GM23338 (cell line): Measurements from ENCODE around the gene SLC26A1. TPM values are rescaled to one million over a fixed set of nuclear protein-coding genes. Genes with fewer than 3 reads are reported as not detected.

Source experiments
- ATAC-seq: fragments of 200-7000 bp; cut with Tn5 transposase; 3 replicates; pipeline ENCODE4 v1.9.1; 2020
- DNase-seq: peaks from one replicate; pipeline ENCODE4 v3.0.0-alpha.2; 2015; ENCODE audit warnings: low spot score
- H2AFZ ChIP-seq: fragments of 200-600 bp; sonication (generic); 2 replicates; pipeline ENCODE4 v1.8.0; 2016; ENCODE audit warnings: antibody characterized with exemption, mild to moderate bottlenecking, moderate library complexity
- H3F3A ChIP-seq: fragments of 200-600 bp; sonication (generic); replicated peaks from 2 replicates; pipeline ENCODE4 v1.8.0; 2017; ENCODE audit warnings: antibody characterized with exemption, mixed run types, low read depth
- H3K27ac ChIP-seq: fragments of 200-600 bp; sonication (generic); 2 replicates; pipeline ENCODE4 v1.6.1; 2016; ENCODE audit warnings: low read depth
- H3K27me3 ChIP-seq: fragments of 200-600 bp; sonication (generic); 2 replicates; pipeline ENCODE4 v1.8.0; 2016; ENCODE audit warnings: mild to moderate bottlenecking, mixed run types, moderate library complexity; ENCODE audit not compliant: insufficient read depth
- H3K36me3 ChIP-seq: fragments of 200-600 bp; sonication (generic); 2 replicates; pipeline ENCODE4 v1.8.0; 2016; ENCODE audit warnings: mild to moderate bottlenecking; ENCODE audit not compliant: insufficient read depth
- H3K4me1 ChIP-seq: fragments of 200-600 bp; sonication (generic); 2 replicates; pipeline ENCODE4 v1.8.0; 2016; ENCODE audit warnings: mild to moderate bottlenecking, moderate library complexity; ENCODE audit not compliant: insufficient read depth
- H3K4me2 ChIP-seq: fragments of 200-600 bp; sonication (generic); 2 replicates; pipeline ENCODE4 v1.7.1; 2017; ENCODE audit warnings: mixed run types
- H3K4me3 ChIP-seq: fragments of 200-600 bp; sonication (generic); 2 replicates; pipeline ENCODE4 v1.6.1; 2016; ENCODE audit warnings: mixed run types
- H3K79me2 ChIP-seq: fragments of 200-600 bp; sonication (generic); replicated peaks from 2 replicates; pipeline ENCODE4 v1.8.0; 2017; ENCODE audit warnings: mild to moderate bottlenecking; ENCODE audit not compliant: insufficient read depth
- H3K9me2 ChIP-seq: fragments of 200-600 bp; sonication (generic); 2 replicates; pipeline ENCODE4 v1.8.0; 2017; ENCODE audit not compliant: insufficient read depth
- H4K20me1 ChIP-seq: fragments of 200-600 bp; sonication (generic); replicated peaks from 2 replicates; pipeline ENCODE4 v1.8.0; 2017; ENCODE audit warnings: mild to moderate bottlenecking; ENCODE audit not compliant: insufficient read depth
- H3K27ac Mint-ChIP-seq: 2 replicates; pipeline ENCODE4 v1.8.0; 2020; ENCODE audit warnings: inconsistent platforms, mild to moderate bottlenecking, moderate library complexity, mixed read lengths
- H3K27me3 Mint-ChIP-seq: 3 replicates; pipeline ENCODE4 v1.8.0; 2022; ENCODE audit warnings: low read depth, mild to moderate bottlenecking, moderate library complexity, mixed read lengths, inconsistent platforms; ENCODE audit not compliant: insufficient read depth, poor library complexity
- H3K36me3 Mint-ChIP-seq: 3 replicates; pipeline ENCODE4 v1.8.0; 2021; ENCODE audit warnings: low read depth, mild to moderate bottlenecking, inconsistent platforms, moderate library complexity, mixed read lengths
- H3K4me1 Mint-ChIP-seq: 3 replicates; pipeline ENCODE4 v1.8.0; 2020; ENCODE audit warnings: mild to moderate bottlenecking, inconsistent platforms, mixed read lengths
- H3K4me3 Mint-ChIP-seq: 3 replicates; pipeline ENCODE4 v1.8.0; 2021; ENCODE audit warnings: moderate library complexity, mild to moderate bottlenecking, inconsistent platforms, mixed read lengths
- H3K9me3 Mint-ChIP-seq: 3 replicates; pipeline ENCODE4 v1.8.0; 2020; ENCODE audit warnings: moderate library complexity, mild to moderate bottlenecking, inconsistent platforms, mixed read lengths
- CREB1 ChIP-seq: fragments of 250-450 bp; sonication (Bioruptor Pico); IDR thresholded peaks from 2 replicates; pipeline ENCODE4 v1.5.0; 2020; ENCODE audit warnings: low read depth, mild to moderate bottlenecking, moderate library complexity
- CTCF ChIP-seq, 2 experiments: fragments of 200-600 bp in 1 of 2; sonication (generic) in 1 of 2; conservative IDR thresholded peaks; 2 replicates each; pipeline versions ENCODE4 v1.5.1 to v1.6.1; 2016 to 2017; ENCODE audit warnings: antibody characterized with exemption in 2 of 2, low read depth in 2 of 2, mild to moderate bottlenecking in 2 of 2, moderate library complexity in 1 of 2
- ETS1 ChIP-seq: IDR thresholded peaks from 2 replicates; pipeline ENCODE4 v1.6.1; 2016; ENCODE audit warnings: antibody characterized with exemption
- EZH2 ChIP-seq: fragments of 200-600 bp; sonication (generic); IDR thresholded peaks from one replicate; pipeline ENCODE4 v1.8.0; 2017; ENCODE audit warnings: antibody characterized with exemption, mild to moderate bottlenecking, low read depth; ENCODE audit not compliant: unreplicated experiment
- EZH2phosphoT487 ChIP-seq: fragments of 200-600 bp; sonication (generic); IDR thresholded peaks from one replicate; pipeline ENCODE4 v1.8.1; 2018; ENCODE audit warnings: antibody characterized with exemption; ENCODE audit not compliant: unreplicated experiment
- JUNB ChIP-seq: IDR thresholded peaks from one replicate; pipeline ENCODE4 v1.6.1; 2016; ENCODE audit warnings: antibody characterized with exemption; ENCODE audit not compliant: unreplicated experiment
- NANOG ChIP-seq: IDR thresholded peaks from 2 replicates; pipeline ENCODE4 v1.6.1; 2016; ENCODE audit warnings: antibody characterized with exemption, borderline replicate concordance
- POLR2AphosphoS5 ChIP-seq: IDR thresholded peaks from 2 replicates; pipeline ENCODE4 v1.6.1; 2016; ENCODE audit warnings: antibody characterized with exemption, low read depth
- REST ChIP-seq: IDR thresholded peaks from one replicate; pipeline ENCODE4 v1.6.1; 2018; ENCODE audit warnings: antibody characterized with exemption; ENCODE audit not compliant: unreplicated experiment
- STAT1 ChIP-seq: IDR thresholded peaks from one replicate; pipeline ENCODE4 v1.6.1; 2016; ENCODE audit warnings: antibody characterized with exemption; ENCODE audit not compliant: unreplicated experiment
- ZNF114 ChIP-seq: fragments of 250-450 bp; sonication (Bioruptor Pico); IDR thresholded peaks from 2 replicates; pipeline ENCODE4 v1.5.0; 2020; ENCODE audit warnings: mild to moderate bottlenecking, moderate library complexity
- ZNF331 ChIP-seq: fragments of 250-450 bp; sonication (Bioruptor Pico); IDR thresholded peaks from 2 replicates; pipeline ENCODE4 v1.5.0; 2020; ENCODE audit warnings: low read depth, mild to moderate bottlenecking, moderate library complexity
- ZNF462 ChIP-seq: fragments of 250-450 bp; sonication (Bioruptor Pico); IDR thresholded peaks from 2 replicates; pipeline ENCODE4 v1.5.0; 2020; ENCODE audit warnings: mild to moderate bottlenecking, moderate library complexity
- polyA plus RNA-seq: library from polyadenylated mRNA; unstranded; fragments of >200 nt; fragmentation: Nextera tagmentation; extraction: Ambion mirVana; gene quantifications from 2 replicates; pipeline ENCODE4 v1.2.1, GENCODE V29; 2016
- total RNA-seq: library from RNA; depleted of rRNA; stranded (reverse); fragments of >200 nt; shearing (Covaris generic); gene quantifications from 2 replicates; pipeline ENCODE4 v1.2.3, GENCODE V29; 2014

The SLC26A1 gene
- total and polyA plus RNA-seq, 2 experiments from 2014 or later, result 0.10 to 0.27 TPM

GRCh38 chr4:1040344-1041146 lies 47.3 kb upstream of the SLC26A1 start:
- TF ChIP-seq EZH2phosphoT487, result no peak
- TF ChIP-seq ZNF462 (CRISPR knock-in tag), result no peak
- no peak for TF ChIP-seq EZH2
- TF ChIP-seq NANOG, result no peak
- TF ChIP-seq REST, result no peak
- TF ChIP-seq POLR2AphosphoS5, result no peak
- no peak for TF ChIP-seq ZNF331 (CRISPR knock-in tag)
- no peak for TF ChIP-seq JUNB
- no peak for TF ChIP-seq ETS1
- TF ChIP-seq CREB1 (CRISPR knock-in tag), result no peak
- TF ChIP-seq CTCF (conservative IDR thresholded peaks at IDR 0.05; ENCODE audit: low read depth in 2 of 2), result no peak
- TF ChIP-seq STAT1, result no peak
- no peak for TF ChIP-seq ZNF114 (CRISPR knock-in tag)
- Histone ChIP-seq H2AFZ (no peak overlapping the region), H4K20me1 (no peaks in the 10 kb centered on the region), H3K9me2 (no peaks in the 10 kb centered on the region), H3K4me1 (no peaks in the 10 kb centered on the region), H3K27ac (no peak overlapping the region), H3K4me2 (no peak overlapping the region), H3F3A (no peaks in the 10 kb centered on the region), H3K36me3 (no peaks in the 10 kb centered on the region), H3K4me3 (no peak overlapping the region), H3K79me2 (no peaks in the 10 kb centered on the region), H3K27me3 (no peaks in the 10 kb centered on the region)
- H3K4me1 Mint-ChIP-seq, result peaks cover 13% of the 10 kb centered on the region
- H3K27me3 Mint-ChIP-seq, result peaks cover 11% of the 10 kb centered on the region
- H3K27ac Mint-ChIP-seq, result no peak overlapping the region
- no peaks in the 10 kb centered on the region for H3K36me3 Mint-ChIP-seq
- ATAC-seq, result no peak
- DNase-seq, result no peak
- H3K4me3 Mint-ChIP-seq, result no peak overlapping the region
- no peaks in the 10 kb centered on the region for H3K9me3 Mint-ChIP-seq
